ENCODE results near the gene NCOA6. TPM values are rescaled to one million over a fixed set of nuclear protein-coding genes. Genes with fewer than 3 reads are reported as not detected.

The NCOA6 gene
- total RNA-seq, 1 experiment from 2014 or later, result 9.8 TPM

DNA sequence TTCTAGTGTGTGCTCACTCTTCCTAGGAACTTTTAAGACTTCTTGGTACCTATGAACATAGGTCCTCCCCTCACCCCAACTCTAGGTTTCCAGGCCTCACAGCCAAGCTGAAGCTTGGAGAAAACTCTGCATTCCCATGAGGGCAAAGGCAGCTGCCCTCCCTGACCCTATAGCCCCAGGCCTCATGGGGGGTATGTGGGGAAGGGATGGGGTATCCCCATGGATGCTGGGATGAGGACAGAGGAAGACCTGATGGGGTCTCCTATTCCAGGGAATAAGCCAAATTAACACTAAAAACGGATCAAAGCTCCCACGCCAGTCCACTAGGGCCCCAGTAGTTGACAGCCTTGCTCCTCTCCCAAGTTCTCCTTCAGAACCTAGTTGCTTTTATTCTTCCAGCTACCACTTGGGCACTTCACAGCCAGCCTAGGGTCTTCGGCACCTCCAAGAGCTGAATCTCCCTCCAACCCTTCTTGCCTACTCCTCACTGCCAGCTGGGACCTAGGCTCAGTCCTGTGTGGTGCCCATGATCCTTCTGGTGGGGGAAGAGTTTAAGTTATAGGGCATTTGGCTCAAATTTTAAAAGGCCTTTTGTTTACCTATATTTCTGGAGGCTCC is 113.5 kb downstream of the NCOA6 start:
- no peak for DNase-seq
- Histone ChIP-seq H4K20me1 (ENCODE audit: low read length) (no peaks in the 10 kb centered on the region; the same call in 1 of the 2 replicates), H3K4me2 (ENCODE audit: low read length) (no peak overlapping the region), H3F3A (ENCODE audit: low read length, unreplicated experiment) (no peaks in the 10 kb centered on the region), H3K27ac (ENCODE audit: low read length) (no peak overlapping the region), H3K9ac (ENCODE audit: low read length) (no peak overlapping the region), H2AFZ (ENCODE audit: low read length) (no peak overlapping the region), H3K27me3 (ENCODE audit: low read length) (no peaks in the 10 kb centered on the region), H3K4me3 (ENCODE audit: low read length) (no peak overlapping the region), H3K36me3 (ENCODE audit: low read depth, low read length) (peaks cover 6% of the 10 kb centered on the region; the same call in 1 of the 2 replicates), H3K4me1 (ENCODE audit: insufficient read depth, low read length) (peaks cover 33% of the 10 kb centered on the region), H3K9me3 (ENCODE audit: low read length) (no peaks in the 10 kb centered on the region), H3K9me2 (replicated peaks; ENCODE audit: low read length) (no peaks in the 10 kb centered on the region), H3K79me2 (ENCODE audit: low read length) (no peaks in the 10 kb centered on the region)
- CTCF ChIA-PET, result no interaction called here
- no peak for ATAC-seq
- intact Hi-C loops (cut with micrococcal nuclease), result no loop called here
- POLR2A ChIA-PET (ENCODE audit: unreplicated experiment), result interaction anchor here (0.5 kb wide), 1 partner anchor 38 kb away, joined by 3 read pairs; no protein-coding TSS in a partner anchor
- TF ChIP-seq, protein P1, sequence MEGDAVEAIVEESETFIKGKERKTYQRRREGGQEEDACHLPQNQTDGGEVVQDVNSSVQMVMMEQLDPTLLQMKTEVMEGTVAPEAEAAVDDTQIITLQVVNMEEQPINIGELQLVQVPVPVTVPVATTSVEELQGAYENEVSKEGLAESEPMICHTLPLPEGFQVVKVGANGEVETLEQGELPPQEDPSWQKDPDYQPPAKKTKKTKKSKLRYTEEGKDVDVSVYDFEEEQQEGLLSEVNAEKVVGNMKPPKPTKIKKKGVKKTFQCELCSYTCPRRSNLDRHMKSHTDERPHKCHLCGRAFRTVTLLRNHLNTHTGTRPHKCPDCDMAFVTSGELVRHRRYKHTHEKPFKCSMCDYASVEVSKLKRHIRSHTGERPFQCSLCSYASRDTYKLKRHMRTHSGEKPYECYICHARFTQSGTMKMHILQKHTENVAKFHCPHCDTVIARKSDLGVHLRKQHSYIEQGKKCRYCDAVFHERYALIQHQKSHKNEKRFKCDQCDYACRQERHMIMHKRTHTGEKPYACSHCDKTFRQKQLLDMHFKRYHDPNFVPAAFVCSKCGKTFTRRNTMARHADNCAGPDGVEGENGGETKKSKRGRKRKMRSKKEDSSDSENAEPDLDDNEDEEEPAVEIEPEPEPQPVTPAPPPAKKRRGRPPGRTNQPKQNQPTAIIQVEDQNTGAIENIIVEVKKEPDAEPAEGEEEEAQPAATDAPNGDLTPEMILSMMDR (conservative IDR thresholded peaks at IDR 0.05; ENCODE audit: low read depth, low read length), result no peak
- TF ChIP-seq EZH2 (IDR thresholded peaks at IDR 0.05; ENCODE audit: low read length, unreplicated experiment) (no peak), EZH2phosphoT487 (IDR thresholded peaks at IDR 0.05; ENCODE audit: borderline replicate concordance, low read length) (no peak)
- BruUV-seq (replicated peaks), result no TSS peak

DNA sequence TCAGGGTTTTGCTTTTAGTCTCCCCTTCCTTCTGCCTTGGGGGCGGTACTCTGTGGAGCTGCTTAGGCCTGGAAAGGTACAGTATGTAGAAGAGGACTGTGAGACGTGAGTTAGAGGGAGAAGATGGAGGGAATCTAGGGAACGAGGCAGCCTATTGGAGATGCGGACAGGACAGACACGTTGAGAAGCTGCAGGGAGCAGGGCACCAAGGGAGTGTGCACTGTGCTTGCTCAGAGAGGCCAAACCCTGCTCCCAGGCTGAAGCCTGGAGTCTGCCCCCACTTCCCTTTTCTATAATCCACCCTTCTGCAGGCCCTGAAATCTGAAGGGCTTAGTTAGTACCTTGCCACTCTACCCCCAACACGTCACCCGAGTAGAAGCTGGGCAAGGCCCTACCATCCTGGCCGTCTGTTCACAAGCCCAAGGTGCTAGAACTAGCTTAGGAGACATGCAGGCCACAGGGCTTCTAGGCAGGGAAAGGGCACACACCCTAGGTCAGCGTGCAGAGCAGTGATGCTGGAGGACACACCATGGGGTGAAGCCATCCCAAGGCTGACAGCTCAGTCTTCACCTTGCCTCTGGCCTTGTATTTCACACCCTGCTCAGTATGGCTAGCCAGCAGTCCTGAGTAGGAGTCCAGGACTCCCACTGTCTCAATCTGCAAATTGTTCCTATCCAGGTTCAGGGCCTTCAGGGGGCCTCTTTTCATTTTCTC is 114.4 kb downstream of the NCOA6 start:
- CTCF ChIA-PET, result no interaction called here
- H3K79me2 ChIP-seq (ENCODE audit: low read length), result no peaks in the 10 kb centered on the region
- intact Hi-C loops (cut with micrococcal nuclease), result no loop called here
- ATAC-seq (no peak), DNase-seq (no peak)
- no peaks in the 10 kb centered on the region for H3K9me3 ChIP-seq (ENCODE audit: low read length)
- no peak overlapping the region for H3K4me3 ChIP-seq (ENCODE audit: low read length)
- H3K9ac ChIP-seq (ENCODE audit: low read length), result no peak overlapping the region
- BruUV-seq (replicated peaks), result no TSS peak
- POLR2A ChIA-PET (ENCODE audit: unreplicated experiment), result no interaction called here
- no peak overlapping the region for H3K27ac ChIP-seq (ENCODE audit: low read length)
- peaks cover 33% of the 10 kb centered on the region for H3K4me1 ChIP-seq (ENCODE audit: insufficient read depth, low read length)
- H2AFZ ChIP-seq (ENCODE audit: low read length), result no peak overlapping the region
- no peaks in the 10 kb centered on the region for H3F3A ChIP-seq (ENCODE audit: low read length, unreplicated experiment)
- peaks cover 6% of the 10 kb centered on the region; the same call in 1 of the 2 replicates for H3K36me3 ChIP-seq (ENCODE audit: low read depth, low read length)
- TF ChIP-seq EZH2 (IDR thresholded peaks at IDR 0.05; ENCODE audit: low read length, unreplicated experiment) (no peak), EZH2phosphoT487 (IDR thresholded peaks at IDR 0.05; ENCODE audit: borderline replicate concordance, low read length) (no peak)
- TF ChIP-seq, protein P1 (conservative IDR thresholded peaks at IDR 0.05; ENCODE audit: low read depth, low read length), result no peak
- no peaks in the 10 kb centered on the region for H3K27me3 ChIP-seq (ENCODE audit: low read length)
- H4K20me1 ChIP-seq (ENCODE audit: low read length), result no peaks in the 10 kb centered on the region; the same call in 1 of the 2 replicates
- no peaks in the 10 kb centered on the region for H3K9me2 ChIP-seq (replicated peaks; ENCODE audit: low read length)
- H3K4me2 ChIP-seq (ENCODE audit: low read length), result peak overlapping the region; percentile 93; the same call in 1 of the 2 replicates

GRCh38 chr20:34710568-34710839 is 114.9 kb downstream of the NCOA6 start:
- no peak overlapping the region for H3K9ac ChIP-seq (ENCODE audit: low read length)
- peak overlapping the region; percentile 85 for H3K4me3 ChIP-seq (ENCODE audit: low read length)
- no peak for ATAC-seq

More at GRCh38 chr20:34710568-34710839, 114.9 kb downstream of the NCOA6 start:
- H3K4me1 ChIP-seq (ENCODE audit: insufficient read depth, low read length), result peaks cover 35% of the 10 kb centered on the region
- peak overlapping the region; percentile 93 for H3K4me2 ChIP-seq (ENCODE audit: low read length)
- H2AFZ ChIP-seq (ENCODE audit: low read length), result no peak overlapping the region
- H3K9me2 ChIP-seq (replicated peaks; ENCODE audit: low read length), result no peaks in the 10 kb centered on the region
- no peaks in the 10 kb centered on the region for H3K9me3 ChIP-seq (ENCODE audit: low read length)
- TF ChIP-seq EZH2phosphoT487 (IDR thresholded peaks at IDR 0.05; ENCODE audit: borderline replicate concordance, low read length) (no peak), EZH2 (IDR thresholded peaks at IDR 0.05; ENCODE audit: low read length, unreplicated experiment) (no peak)
- TF ChIP-seq, protein P1 (conservative IDR thresholded peaks at IDR 0.05; ENCODE audit: low read depth, low read length), result no peak
- intact Hi-C loops (cut with micrococcal nuclease), result no loop called here
- H3K27ac ChIP-seq (ENCODE audit: low read length), result no peak overlapping the region
- no peaks in the 10 kb centered on the region for H3K79me2 ChIP-seq (ENCODE audit: low read length)
- H3F3A ChIP-seq (ENCODE audit: low read length, unreplicated experiment), result no peaks in the 10 kb centered on the region
- DNase-seq, result no peak
- H3K27me3 ChIP-seq (ENCODE audit: low read length), result no peaks in the 10 kb centered on the region
- H4K20me1 ChIP-seq (ENCODE audit: low read length), result no peaks in the 10 kb centered on the region; the same call in 1 of the 2 replicates
- ChIA-PET CTCF (no interaction called here), POLR2A (ENCODE audit: unreplicated experiment) (no interaction called here)
- TSS peak; percentile 1 for BruUV-seq (replicated peaks)
- H3K36me3 ChIP-seq (ENCODE audit: low read depth, low read length), result peaks cover 6% of the 10 kb centered on the region; the same call in 1 of the 2 replicates

All from PC-3 (cell line).